ENCODE data around the gene AK5.

The AK5 gene

DNA sequence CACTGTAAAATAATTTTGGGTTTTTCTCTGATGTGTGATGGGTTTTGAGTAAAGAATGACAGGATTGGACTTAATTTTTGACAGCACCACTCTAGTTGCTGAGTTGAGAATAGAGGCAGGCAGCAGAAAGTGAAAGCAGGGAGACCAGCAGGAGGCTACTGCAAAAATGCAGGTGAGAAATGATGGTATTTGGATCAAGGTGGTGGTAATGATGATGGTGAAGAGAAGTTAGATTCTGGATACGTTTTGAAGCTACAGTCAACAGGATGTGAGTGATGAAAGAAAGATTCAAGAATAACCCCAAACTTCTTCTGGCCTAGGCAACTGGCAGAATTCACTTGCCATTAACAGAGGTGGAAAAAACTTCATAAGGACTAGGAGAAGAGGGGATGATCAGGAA, 14.8 kb upstream of the AK5 start:
- H3K36me3 ChIP-seq: no peaks in the 10 kb centered on the region
- TF ChIP-seq, protein P1, sequence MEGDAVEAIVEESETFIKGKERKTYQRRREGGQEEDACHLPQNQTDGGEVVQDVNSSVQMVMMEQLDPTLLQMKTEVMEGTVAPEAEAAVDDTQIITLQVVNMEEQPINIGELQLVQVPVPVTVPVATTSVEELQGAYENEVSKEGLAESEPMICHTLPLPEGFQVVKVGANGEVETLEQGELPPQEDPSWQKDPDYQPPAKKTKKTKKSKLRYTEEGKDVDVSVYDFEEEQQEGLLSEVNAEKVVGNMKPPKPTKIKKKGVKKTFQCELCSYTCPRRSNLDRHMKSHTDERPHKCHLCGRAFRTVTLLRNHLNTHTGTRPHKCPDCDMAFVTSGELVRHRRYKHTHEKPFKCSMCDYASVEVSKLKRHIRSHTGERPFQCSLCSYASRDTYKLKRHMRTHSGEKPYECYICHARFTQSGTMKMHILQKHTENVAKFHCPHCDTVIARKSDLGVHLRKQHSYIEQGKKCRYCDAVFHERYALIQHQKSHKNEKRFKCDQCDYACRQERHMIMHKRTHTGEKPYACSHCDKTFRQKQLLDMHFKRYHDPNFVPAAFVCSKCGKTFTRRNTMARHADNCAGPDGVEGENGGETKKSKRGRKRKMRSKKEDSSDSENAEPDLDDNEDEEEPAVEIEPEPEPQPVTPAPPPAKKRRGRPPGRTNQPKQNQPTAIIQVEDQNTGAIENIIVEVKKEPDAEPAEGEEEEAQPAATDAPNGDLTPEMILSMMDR (IDR thresholded peaks at IDR 0.05; ENCODE audit: low read depth, low read length): no peak
- no peak for DNase-seq
- no peaks in the 10 kb centered on the region for H3K27me3 ChIP-seq
- no peaks in the 10 kb centered on the region for H3K9me3 ChIP-seq
- H3K4me3 ChIP-seq (ENCODE audit: low read depth, low read length): no peak overlapping the region
- peaks cover 11% of the 10 kb centered on the region for H3K4me1 ChIP-seq

- peaks cover 11% of the 10 kb centered on the region for H3K4me1 ChIP-seq
- H3K4me3 ChIP-seq (ENCODE audit: low read depth, low read length): no peak overlapping the region
- H3K27me3 ChIP-seq: no peaks in the 10 kb centered on the region
- H3K36me3 ChIP-seq: no peaks in the 10 kb centered on the region
- H3K9me3 ChIP-seq: no peaks in the 10 kb centered on the region
- no peak for DNase-seq
- TF ChIP-seq, protein P1 (IDR thresholded peaks at IDR 0.05; ENCODE audit: low read depth, low read length): no peak
Measured at GRCh38 chr1:77271852-77272580, 9.8 kb upstream of the AK5 start.

GRCh38 chr1:77273891-77274290, 7.9 kb upstream of the AK5 start:
- no peaks in the 10 kb centered on the region for H3K9me3 ChIP-seq
- no peaks in the 10 kb centered on the region for H3K27me3 ChIP-seq
- TF ChIP-seq, protein P1 (IDR thresholded peaks at IDR 0.05; ENCODE audit: low read depth, low read length): no peak
- no peaks in the 10 kb centered on the region for H3K36me3 ChIP-seq
- H3K4me1 ChIP-seq: peaks cover 11% of the 10 kb centered on the region
- no peak overlapping the region for H3K4me3 ChIP-seq (ENCODE audit: low read depth, low read length)
- DNase-seq: no peak

DNA sequence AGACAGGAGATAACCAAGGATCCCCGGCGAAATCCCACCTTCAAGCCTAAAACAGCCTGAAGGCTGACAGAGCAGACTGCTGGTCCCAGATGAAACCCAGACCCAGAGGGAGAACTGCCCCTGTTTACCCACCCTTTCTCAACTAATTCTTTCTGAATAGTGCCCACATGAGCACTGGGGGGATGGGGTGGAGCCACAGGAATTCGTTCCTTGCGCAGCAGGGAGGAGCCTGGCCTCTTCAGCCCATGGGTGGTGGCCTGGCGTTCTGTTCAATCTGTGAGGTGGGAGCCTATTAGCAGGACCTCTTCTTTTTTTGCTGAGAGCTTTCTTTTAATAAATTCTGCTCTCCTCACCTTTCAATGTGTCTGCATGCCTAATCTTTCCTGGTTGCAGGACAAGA, 6.6 kb upstream of the AK5 start:
- Histone ChIP-seq H3K9me3 (no peaks in the 10 kb centered on the region), H3K36me3 (no peaks in the 10 kb centered on the region), H3K27me3 (no peaks in the 10 kb centered on the region), H3K4me3 (ENCODE audit: low read depth, low read length) (no peak overlapping the region), H3K4me1 (peaks cover 5% of the 10 kb centered on the region)
- TF ChIP-seq, protein P1 (IDR thresholded peaks at IDR 0.05; ENCODE audit: low read depth, low read length): no peak
- no peak for DNase-seq

DNA sequence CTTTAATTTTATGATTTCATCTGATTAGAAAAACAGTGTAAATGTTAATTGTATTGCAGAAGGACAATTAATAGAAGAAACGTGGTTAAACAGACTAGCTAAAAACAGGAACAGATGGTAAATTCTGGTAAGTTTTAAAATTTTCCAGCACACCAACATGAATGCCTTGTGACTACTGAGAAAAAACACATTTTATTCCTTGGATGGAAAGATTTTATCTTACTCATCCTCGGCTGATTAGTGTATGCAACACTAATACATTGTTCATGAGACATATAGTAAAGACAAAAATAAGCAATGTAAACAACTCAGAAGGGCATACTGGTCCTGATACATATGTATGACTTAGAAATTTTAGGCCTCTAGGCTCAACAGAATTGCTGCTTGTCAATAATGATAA, 4.9 kb upstream of the AK5 start:
- Histone ChIP-seq H3K4me1 (no peaks in the 10 kb centered on the region), H3K36me3 (no peaks in the 10 kb centered on the region), H3K9me3 (no peaks in the 10 kb centered on the region), H3K4me3 (ENCODE audit: low read depth, low read length) (no peak overlapping the region), H3K27me3 (no peaks in the 10 kb centered on the region)
- TF ChIP-seq, protein P1 (IDR thresholded peaks at IDR 0.05; ENCODE audit: low read depth, low read length): no peak
- DNase-seq: no peak

- H3K36me3 ChIP-seq: no peaks in the 10 kb centered on the region
- H3K4me3 ChIP-seq (ENCODE audit: low read depth, low read length): no peak overlapping the region
- H3K9me3 ChIP-seq: no peaks in the 10 kb centered on the region
- no peak for DNase-seq
- TF ChIP-seq, protein P1 (IDR thresholded peaks at IDR 0.05; ENCODE audit: low read depth, low read length): no peak
- no peaks in the 10 kb centered on the region for H3K4me1 ChIP-seq
- H3K27me3 ChIP-seq: no peaks in the 10 kb centered on the region
Measured at GRCh38 chr1:77279929-77280328, 1.9 kb upstream of the AK5 start.
